Activated CD8-positive, alpha-beta memory T cell treated with anti-CD3 and anti-CD28 coated beads for 36 hours (primary cell): Measurements from ENCODE around the gene CDK7. TPM values are rescaled to one million over a fixed set of nuclear protein-coding genes. Genes with fewer than 3 reads are reported as not detected.

Source experiments
- CTCF ChIA-PET: fragments of 350-600 bp; sonication (Branson Sonifier 250); formaldehyde crosslinking; loops from one replicate; lab custom pipeline; 2021; ENCODE audit warnings: antibody characterized with exemption; lab: Charles Lee
- POLR2A ChIA-PET: fragments of 350-600 bp; sonication (Branson Sonifier 250); formaldehyde crosslinking; loops from one replicate; lab custom pipeline; 2021; ENCODE audit warnings: antibody characterized with exemption; lab: Charles Lee
- total RNA-seq, 2 experiments: library from RNA; stranded (reverse); gene quantifications; one replicate each; pipeline ENCODE4 v1.2.3, GENCODE V29; 2021

The CDK7 gene
- total RNA-seq, 2 experiments from 2014 or later: 42.1 to 45.7 TPM

- ChIA-PET POLR2A (no interaction called here), CTCF (interaction anchor here (0.6 kb wide), 1 partner anchor 72 kb away, joined by 3 read pairs; no protein-coding TSS in a partner anchor)
Observed at GRCh38 chr5:69276422-69277174, 41.9 kb downstream of the CDK7 start.

DNA sequence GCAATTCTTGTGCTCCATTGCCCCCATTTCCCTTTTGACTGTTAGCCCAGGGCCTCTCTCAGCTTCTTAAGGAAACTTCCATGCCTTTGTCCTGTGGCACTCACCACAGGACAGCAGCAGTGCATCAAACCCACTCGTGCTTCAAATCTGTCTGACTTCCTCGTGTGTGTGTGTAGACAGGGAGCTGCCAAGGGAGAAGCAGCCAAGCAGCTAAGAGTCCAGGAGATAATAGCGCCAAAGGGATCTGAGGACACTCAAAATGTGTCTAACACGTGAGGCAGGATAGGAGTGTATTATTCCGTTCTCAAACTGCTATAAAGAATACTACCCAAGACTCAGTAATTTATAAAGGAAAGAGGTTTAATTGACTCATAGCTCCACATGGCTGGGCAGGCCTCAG, 44.8 kb downstream of the CDK7 start:
- ChIA-PET CTCF (no interaction called here), POLR2A (no interaction called here)

GRCh38 chr5:69281114-69281513, 46.4 kb downstream of the CDK7 start:
- CTCF ChIA-PET: no interaction called here
- POLR2A ChIA-PET: no interaction called here

DNA sequence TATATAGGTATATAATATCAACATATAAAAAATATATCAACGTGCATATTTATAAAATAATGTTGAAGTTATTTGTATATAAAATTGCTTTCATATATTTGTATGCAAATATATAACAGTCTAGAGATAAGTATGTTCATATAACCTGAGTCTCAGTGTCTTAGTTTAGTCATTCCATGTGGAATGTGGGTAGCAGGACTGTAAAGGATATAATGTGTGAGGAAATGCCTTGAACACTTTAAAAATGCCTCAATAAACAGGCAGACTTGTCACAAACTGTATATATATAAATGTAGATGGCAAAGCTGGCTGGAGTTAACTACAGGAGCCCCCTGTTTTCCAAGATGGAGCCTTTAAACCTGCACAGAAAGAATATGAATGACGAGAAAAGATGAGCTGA, 49.5 kb downstream of the CDK7 start:
- CTCF ChIA-PET: no interaction called here

DNA sequence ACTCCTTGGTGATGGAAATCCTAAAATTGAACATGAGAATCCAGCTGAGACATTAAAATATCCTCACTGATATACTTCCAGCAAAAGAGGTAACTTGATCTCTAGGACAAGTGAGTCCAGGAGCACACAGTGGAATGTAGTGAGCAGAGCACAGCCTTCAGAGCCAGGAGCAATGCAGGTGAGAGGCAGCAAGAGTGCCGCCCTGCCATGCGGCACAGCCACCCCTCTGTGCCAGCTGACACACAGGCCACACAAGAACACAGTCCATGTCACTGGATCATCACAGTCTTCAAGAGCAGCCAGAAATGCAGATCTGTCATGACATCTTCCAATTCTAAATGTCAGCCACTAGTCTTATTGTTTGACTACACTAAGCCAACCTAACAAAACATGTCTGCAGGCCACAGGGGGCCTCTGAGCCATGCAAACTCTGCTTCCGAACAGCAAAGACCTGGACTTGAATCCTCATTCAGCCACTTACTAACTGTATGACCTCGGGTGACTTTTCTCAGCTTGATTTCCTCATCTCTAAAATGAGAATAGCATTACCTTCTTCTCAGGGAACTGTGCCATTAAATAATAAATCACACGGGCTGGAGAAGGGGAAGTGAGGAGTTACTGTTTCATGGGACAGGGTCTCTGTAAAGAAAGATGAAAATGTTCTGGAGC, 50.9 kb downstream of the CDK7 start:
- ChIA-PET CTCF (no interaction called here), POLR2A (no interaction called here)

More for the DNA sequence above, 49.5 kb downstream of the CDK7 start:
- POLR2A ChIA-PET: no interaction called here

GRCh38 chr5:69288069-69288468, 53.4 kb downstream of the CDK7 start:
- CTCF ChIA-PET: interaction anchor here (0.6 kb wide), 1 partner anchor 137 kb away, joined by 3 read pairs; no protein-coding TSS in a partner anchor

DNA sequence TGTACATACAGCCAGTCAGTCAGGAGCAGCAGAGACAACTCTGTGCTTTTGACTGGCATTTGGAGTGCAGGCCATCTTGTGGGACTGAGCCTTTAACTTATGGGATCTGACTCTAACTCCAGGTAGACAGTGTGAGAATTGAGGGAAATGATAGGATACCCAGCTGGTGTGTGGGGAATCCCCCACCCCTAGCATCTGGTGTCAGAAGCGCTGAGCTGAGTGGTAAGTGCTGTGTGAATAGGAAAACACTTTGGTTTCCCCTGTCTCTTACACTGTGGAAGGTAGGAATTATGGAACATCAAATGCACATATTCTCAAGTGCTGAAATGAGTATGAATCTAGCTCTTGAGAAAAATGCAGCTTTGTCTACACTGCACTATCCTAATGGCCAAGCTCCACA, 54.0 kb downstream of the CDK7 start:
- POLR2A ChIA-PET: interaction anchor here (0.7 kb wide), 1 partner anchor 161 kb away, joined by 3 read pairs; no protein-coding TSS in a partner anchor

More at GRCh38 chr5:69288069-69288468, 53.4 kb downstream of the CDK7 start:
- POLR2A ChIA-PET: no interaction called here

GRCh38 chr5:69292306-69292705, 57.6 kb downstream of the CDK7 start:
- CTCF ChIA-PET: no interaction called here
- POLR2A ChIA-PET: no interaction called here

More for the DNA sequence above, 54.0 kb downstream of the CDK7 start:
- CTCF ChIA-PET: no interaction called here

GRCh38 chr5:69293882-69294281, 59.2 kb downstream of the CDK7 start:
- CTCF ChIA-PET: no interaction called here

GRCh38 chr5:69295088-69295754, 60.5 kb downstream of the CDK7 start:
- ChIA-PET POLR2A (no interaction called here), CTCF (no interaction called here)

More at GRCh38 chr5:69293882-69294281, 59.2 kb downstream of the CDK7 start:
- POLR2A ChIA-PET: no interaction called here

- POLR2A ChIA-PET: no interaction called here
- CTCF ChIA-PET: no interaction called here
Observed at GRCh38 chr5:69299625-69300024, 64.9 kb downstream of the CDK7 start.

DNA sequence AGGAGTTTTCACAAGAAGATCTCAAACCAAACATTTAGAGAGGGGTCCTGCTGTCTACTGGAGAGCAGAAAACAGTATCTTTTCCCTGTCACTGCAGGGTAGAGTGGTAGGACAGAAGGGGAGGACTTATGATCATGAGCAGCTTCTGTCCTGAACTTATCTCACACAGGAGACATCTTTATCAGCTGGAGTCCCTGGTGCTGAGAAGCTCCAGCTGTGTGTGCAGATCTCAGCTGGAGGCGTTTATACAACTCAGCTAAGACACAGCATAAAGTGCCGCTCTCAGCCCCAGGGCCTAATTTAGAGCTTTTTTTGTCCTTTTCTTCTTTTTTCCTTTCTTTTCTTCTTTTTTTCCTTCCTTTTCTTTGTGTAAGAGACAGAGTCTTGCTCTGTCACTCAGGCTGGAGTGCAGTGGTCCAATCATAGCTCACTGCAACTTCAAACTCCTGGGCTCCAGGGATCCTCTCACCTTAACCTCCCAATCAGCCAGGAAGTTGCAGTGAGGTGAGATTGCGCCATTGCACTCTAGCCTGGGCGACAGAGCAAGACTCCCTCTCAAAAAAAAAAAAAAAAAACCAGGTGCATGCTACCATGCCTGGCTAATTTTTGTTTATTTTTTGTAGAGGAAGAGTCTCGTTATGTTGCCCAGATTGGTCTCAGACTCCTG, 66.0 kb downstream of the CDK7 start:
- POLR2A ChIA-PET: no interaction called here

GRCh38 chr5:69305512-69305911, 70.8 kb downstream of the CDK7 start:
- ChIA-PET CTCF (no interaction called here), POLR2A (no interaction called here)

More for the DNA sequence above, 66.0 kb downstream of the CDK7 start:
- CTCF ChIA-PET: no interaction called here

- ChIA-PET CTCF (no interaction called here), POLR2A (interaction anchor here (1.0 kb wide), 1 partner anchor 49 kb away, joined by 5 read pairs; no protein-coding TSS in a partner anchor)
Observed at GRCh38 chr5:69308046-69308553, 73.4 kb downstream of the CDK7 start.

- ChIA-PET POLR2A (no interaction called here), CTCF (interaction anchor here (1.2 kb wide), 1 partner anchor 25 kb away, joined by 4 read pairs; no protein-coding TSS in a partner anchor)
Observed at GRCh38 chr5:69309380-69309779, 74.7 kb downstream of the CDK7 start.

DNA sequence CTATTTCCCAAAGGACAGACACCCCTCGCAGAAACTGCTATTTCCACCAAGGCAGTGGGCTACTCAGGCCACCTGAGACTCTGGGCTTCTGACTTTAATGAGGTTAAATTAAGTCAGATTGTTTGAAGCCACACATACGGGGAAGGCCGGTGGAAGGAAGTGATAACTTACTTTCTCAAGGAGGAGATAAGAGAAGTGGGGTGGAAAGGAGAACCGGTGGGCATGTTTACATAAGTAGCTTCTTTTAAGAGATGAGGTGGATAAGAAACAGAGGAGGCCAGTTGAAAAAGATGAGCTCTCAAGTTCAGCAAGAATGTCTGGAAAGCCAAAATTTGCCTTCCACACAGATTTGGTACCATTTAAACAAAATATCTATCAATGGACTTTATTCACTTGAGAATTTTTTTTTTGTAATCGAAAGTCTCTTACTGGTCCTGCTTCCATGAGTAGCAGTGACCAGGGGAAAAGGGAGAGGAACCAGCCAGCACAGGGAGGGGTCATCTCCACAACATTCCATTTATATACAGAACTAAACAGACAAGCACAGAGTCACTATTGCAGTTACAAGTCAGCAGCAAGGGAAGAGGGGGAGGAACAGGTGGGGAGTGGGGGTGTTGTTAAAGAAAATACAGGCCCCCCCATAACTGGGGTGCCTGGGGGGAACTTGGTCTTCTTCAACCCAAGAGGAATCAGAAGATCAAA, 77.9 kb downstream of the CDK7 start:
- ChIA-PET POLR2A (no interaction called here), CTCF (no interaction called here)

GRCh38 chr5:69313428-69313827, 78.7 kb downstream of the CDK7 start:
- POLR2A ChIA-PET: no interaction called here
- CTCF ChIA-PET: no interaction called here

DNA sequence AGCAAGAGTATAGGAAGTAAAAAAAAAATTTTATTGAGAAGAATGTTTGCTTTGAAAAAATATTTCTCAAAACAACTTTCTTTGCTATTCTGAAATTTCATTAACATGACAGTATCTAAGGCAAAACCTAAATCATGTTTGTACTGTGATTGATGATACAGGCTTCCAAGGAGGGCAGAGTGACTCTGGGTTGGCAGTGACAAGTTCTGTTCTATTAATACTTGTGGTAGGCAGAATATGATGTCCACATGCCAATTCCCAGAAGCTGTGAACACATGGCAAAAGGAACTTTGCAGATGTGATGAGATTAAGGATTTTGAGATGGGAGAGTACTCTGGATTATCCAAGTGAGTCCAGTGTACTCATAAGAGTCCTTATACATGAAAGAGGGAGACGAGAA, 81.3 kb downstream of the CDK7 start:
- POLR2A ChIA-PET: no interaction called here
- CTCF ChIA-PET: no interaction called here

GRCh38 chr5:69317391-69317790, 82.7 kb downstream of the CDK7 start:
- POLR2A ChIA-PET: no interaction called here
- CTCF ChIA-PET: no interaction called here
